ENCODE results near the gene DMTF1. TPM values are rescaled to one million over a fixed set of nuclear protein-coding genes. Genes with fewer than 3 reads are reported as not detected.

DMTF1 gene
- total RNA-seq, 2 donors from 2014 or later: 129 to 152 TPM

- 86 to 89% methylated on average over 2 to 3 of the region's 3 CpGs for WGBS, 2 experiments (ENCODE audit: insufficient coverage in 1 of 2, insufficient read length in 1 of 2)
- Histone ChIP-seq H3K4me3 (ENCODE audit: low read length) (no peak overlapping the region), H3K9ac (ENCODE audit: extremely low read depth, low read length, poor library complexity, severe bottlenecking) (no peak overlapping the region), H3K9me3 (ENCODE audit: control insufficient read depth, low read length) (no peaks in the 10 kb centered on the region), H3K36me3 (ENCODE audit: control insufficient read depth, insufficient read depth, low read length) (no peaks in the 10 kb centered on the region), H3K4me1 (ENCODE audit: control insufficient read depth, insufficient read depth, low read length) (no peaks in the 10 kb centered on the region), H3K27me3 (ENCODE audit: control insufficient read depth, insufficient read depth, low read length, poor library complexity, severe bottlenecking) (peaks cover 59% of the 10 kb centered on the region), H3K27ac (ENCODE audit: low read depth, low read length) (no peak overlapping the region)
- H3K36me3 Mint-ChIP-seq (ENCODE audit: low read depth): no peaks in the 10 kb centered on the region
- no peaks in the 10 kb centered on the region for H3K4me1 Mint-ChIP-seq
- H3K27me3 Mint-ChIP-seq (ENCODE audit: insufficient read depth): peaks cover 28% of the 10 kb centered on the region
- DNase-seq: no peak
- no peak overlapping the region for H3K27ac Mint-ChIP-seq
- TF ChIP-seq, protein P1, sequence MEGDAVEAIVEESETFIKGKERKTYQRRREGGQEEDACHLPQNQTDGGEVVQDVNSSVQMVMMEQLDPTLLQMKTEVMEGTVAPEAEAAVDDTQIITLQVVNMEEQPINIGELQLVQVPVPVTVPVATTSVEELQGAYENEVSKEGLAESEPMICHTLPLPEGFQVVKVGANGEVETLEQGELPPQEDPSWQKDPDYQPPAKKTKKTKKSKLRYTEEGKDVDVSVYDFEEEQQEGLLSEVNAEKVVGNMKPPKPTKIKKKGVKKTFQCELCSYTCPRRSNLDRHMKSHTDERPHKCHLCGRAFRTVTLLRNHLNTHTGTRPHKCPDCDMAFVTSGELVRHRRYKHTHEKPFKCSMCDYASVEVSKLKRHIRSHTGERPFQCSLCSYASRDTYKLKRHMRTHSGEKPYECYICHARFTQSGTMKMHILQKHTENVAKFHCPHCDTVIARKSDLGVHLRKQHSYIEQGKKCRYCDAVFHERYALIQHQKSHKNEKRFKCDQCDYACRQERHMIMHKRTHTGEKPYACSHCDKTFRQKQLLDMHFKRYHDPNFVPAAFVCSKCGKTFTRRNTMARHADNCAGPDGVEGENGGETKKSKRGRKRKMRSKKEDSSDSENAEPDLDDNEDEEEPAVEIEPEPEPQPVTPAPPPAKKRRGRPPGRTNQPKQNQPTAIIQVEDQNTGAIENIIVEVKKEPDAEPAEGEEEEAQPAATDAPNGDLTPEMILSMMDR (conservative IDR thresholded peaks at IDR 0.05): no peak
- H3K9me3 Mint-ChIP-seq: no peaks in the 10 kb centered on the region
- no peak overlapping the region for H3K4me3 Mint-ChIP-seq
These were observed 74.2 kb downstream of the DMTF1 start for GRCh38 chr7:87226495-87226894.

- Mint-ChIP-seq H3K27ac (no peak overlapping the region), H3K27me3 (ENCODE audit: insufficient read depth) (peaks cover 25% of the 10 kb centered on the region), H3K36me3 (ENCODE audit: low read depth) (no peaks in the 10 kb centered on the region), H3K4me1 (peaks cover 2% of the 10 kb centered on the region), H3K9me3 (no peaks in the 10 kb centered on the region), H3K4me3 (no peak overlapping the region)
- no peak for DNase-seq
- TF ChIP-seq, protein P1 (conservative IDR thresholded peaks at IDR 0.05): no peak
- Histone ChIP-seq H3K4me3 (ENCODE audit: low read length) (no peak overlapping the region), H3K27ac (ENCODE audit: low read depth, low read length) (no peak overlapping the region), H3K36me3 (ENCODE audit: control insufficient read depth, insufficient read depth, low read length) (no peaks in the 10 kb centered on the region), H3K27me3 (ENCODE audit: control insufficient read depth, insufficient read depth, low read length, poor library complexity, severe bottlenecking) (peaks cover 11% of the 10 kb centered on the region), H3K9me3 (ENCODE audit: control insufficient read depth, low read length) (no peaks in the 10 kb centered on the region), H3K9ac (ENCODE audit: extremely low read depth, low read length, poor library complexity, severe bottlenecking) (no peak overlapping the region), H3K4me1 (ENCODE audit: control insufficient read depth, insufficient read depth, low read length) (no peaks in the 10 kb centered on the region)
- 95% methylated on average over 7 of the region's 7 CpGs; no CpG with 5 or more reads in 1 of the 2 experiments for WGBS, 2 experiments (ENCODE audit: insufficient coverage in 1 of 2, insufficient read length in 1 of 2)
These were observed 79.0 kb downstream of the DMTF1 start for GRCh38 chr7:87231258-87231657.

DNA sequence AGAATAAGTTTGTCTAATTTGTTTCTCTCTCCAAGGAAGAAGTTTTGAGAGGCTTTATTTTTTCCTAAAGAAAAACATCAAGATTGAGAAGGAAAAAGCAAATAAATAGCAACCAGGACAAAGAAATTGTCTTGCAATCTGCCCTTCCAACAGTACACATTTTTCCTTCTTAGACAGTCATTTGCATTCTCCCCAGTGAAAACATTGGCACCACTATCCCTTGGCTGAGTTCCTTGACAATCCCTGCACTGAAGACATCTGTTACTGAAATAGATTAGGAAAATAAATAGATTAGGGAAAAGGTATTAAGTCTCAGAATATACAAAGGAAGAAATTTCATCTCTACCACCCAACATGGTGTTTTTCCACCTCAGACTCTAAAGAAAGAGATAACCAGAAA, 79.5 kb downstream of the DMTF1 start:
- H3K27me3 ChIP-seq (ENCODE audit: control insufficient read depth, insufficient read depth, low read length, poor library complexity, severe bottlenecking): peaks cover 6% of the 10 kb centered on the region
- no peak overlapping the region for H3K27ac ChIP-seq (ENCODE audit: low read depth, low read length)
- peaks cover 2% of the 10 kb centered on the region for H3K4me1 Mint-ChIP-seq
- H3K4me3 ChIP-seq (ENCODE audit: low read length): no peak overlapping the region
- H3K27me3 Mint-ChIP-seq (ENCODE audit: insufficient read depth): peaks cover 21% of the 10 kb centered on the region
- H3K9me3 Mint-ChIP-seq: no peaks in the 10 kb centered on the region
- no peak overlapping the region for H3K27ac Mint-ChIP-seq
- H3K9ac ChIP-seq (ENCODE audit: extremely low read depth, low read length, poor library complexity, severe bottlenecking): no peak overlapping the region
- H3K36me3 Mint-ChIP-seq (ENCODE audit: low read depth): no peaks in the 10 kb centered on the region
- TF ChIP-seq, protein P1 (conservative IDR thresholded peaks at IDR 0.05): no peak
- H3K4me3 Mint-ChIP-seq: no peak overlapping the region
- no peak for DNase-seq
- no peaks in the 10 kb centered on the region for H3K4me1 ChIP-seq (ENCODE audit: control insufficient read depth, insufficient read depth, low read length)
- no peaks in the 10 kb centered on the region for H3K36me3 ChIP-seq (ENCODE audit: control insufficient read depth, insufficient read depth, low read length)
- no peaks in the 10 kb centered on the region for H3K9me3 ChIP-seq (ENCODE audit: control insufficient read depth, low read length)

All from endodermal cell (in vitro differentiated cells).